Measurements from ENCODE around the gene TMEM184C.

- TF ChIP-seq CTCF (IDR thresholded peaks at IDR 0.05; ENCODE audit: control extremely low read depth in 1 of 3, insufficient read depth in 1 of 3, low read depth in 1 of 3, low read length in 3 of 3) (no peak), POLR2A (IDR thresholded peaks at IDR 0.05; ENCODE audit: control extremely low read depth in 1 of 2, low read depth in 2 of 2, low read length in 2 of 2) (no peak)
Observed at GRCh38 chr4:147582386-147583060, 34.7 kb upstream of the TMEM184C start.

Data from H1 (cell line).